Naive B cell (primary cell): ENCODE results near the gene FAIM2. TPM values are rescaled to one million over a fixed set of nuclear protein-coding genes. Genes with fewer than 3 reads are reported as not detected.
A peak's percentile ranks its signal among the peaks of the same experiment; 100 is the strongest.

ENCODE experiments used
- ATAC-seq, 2 donors: fragments of 150-1000 bp; cut with Tn5 transposase; 2 replicates each; pipeline ENCODE4 v1.10.0; 2021; ENCODE audit warnings: low read depth in 2 of 2, mild to moderate bottlenecking in 2 of 2, moderate library complexity in 2 of 2
- DNase-seq: peaks from one replicate; pipeline ENCODE4 v3.0.0; 2022
- H3K27ac Mint-ChIP-seq, 6 donors: one replicate each; pipeline ENCODE4 v1.8.0; 2020 to 2022; ENCODE audit warnings: mild to moderate bottlenecking in 6 of 6, mixed read lengths in 6 of 6, moderate library complexity in 5 of 6, inconsistent platforms in 2 of 6
- H3K27me3 Mint-ChIP-seq, 3 donors: one replicate each; pipeline ENCODE4 v1.8.0; 2021 to 2022; ENCODE audit warnings: mixed read lengths in 3 of 3, mild to moderate bottlenecking in 1 of 3
- H3K36me3 Mint-ChIP-seq, 2 donors: one replicate each; pipeline ENCODE4 v1.8.0; 2020 to 2022; ENCODE audit warnings: mixed read lengths in 2 of 2, inconsistent platforms in 1 of 2, mild to moderate bottlenecking in 1 of 2
- H3K4me1 Mint-ChIP-seq, 3 donors: one replicate each; pipeline ENCODE4 v1.8.0; 2020 to 2022; ENCODE audit warnings: mixed read lengths in 3 of 3, inconsistent platforms in 1 of 3, mild to moderate bottlenecking in 1 of 3, moderate library complexity in 1 of 3
- H3K4me3 Mint-ChIP-seq, 8 donors: one replicate each; pipeline ENCODE4 v1.8.0; 2020 to 2022; ENCODE audit warnings: mild to moderate bottlenecking in 8 of 8, mixed read lengths in 8 of 8, moderate library complexity in 8 of 8, inconsistent platforms in 2 of 8
- H3K9me3 Mint-ChIP-seq, 7 donors: one replicate each; pipeline ENCODE4 v1.8.0; 2020 to 2022; ENCODE audit warnings: mixed read lengths in 7 of 7, mild to moderate bottlenecking in 5 of 7, inconsistent platforms in 2 of 7, moderate library complexity in 1 of 7
- polyA plus RNA-seq, 6 donors: library from polyadenylated mRNA; unstranded; fragments of 300-500 nt; fragmentation: Illumina TruSeq; gene quantifications; one replicate each; pipeline ENCODE4 v1.2.3, GENCODE V29; 2021; ENCODE audit warnings: low read depth in 6 of 6

FAIM2 gene
- polyA plus RNA-seq, 6 donors from 2014 or later = not detected

DNA sequence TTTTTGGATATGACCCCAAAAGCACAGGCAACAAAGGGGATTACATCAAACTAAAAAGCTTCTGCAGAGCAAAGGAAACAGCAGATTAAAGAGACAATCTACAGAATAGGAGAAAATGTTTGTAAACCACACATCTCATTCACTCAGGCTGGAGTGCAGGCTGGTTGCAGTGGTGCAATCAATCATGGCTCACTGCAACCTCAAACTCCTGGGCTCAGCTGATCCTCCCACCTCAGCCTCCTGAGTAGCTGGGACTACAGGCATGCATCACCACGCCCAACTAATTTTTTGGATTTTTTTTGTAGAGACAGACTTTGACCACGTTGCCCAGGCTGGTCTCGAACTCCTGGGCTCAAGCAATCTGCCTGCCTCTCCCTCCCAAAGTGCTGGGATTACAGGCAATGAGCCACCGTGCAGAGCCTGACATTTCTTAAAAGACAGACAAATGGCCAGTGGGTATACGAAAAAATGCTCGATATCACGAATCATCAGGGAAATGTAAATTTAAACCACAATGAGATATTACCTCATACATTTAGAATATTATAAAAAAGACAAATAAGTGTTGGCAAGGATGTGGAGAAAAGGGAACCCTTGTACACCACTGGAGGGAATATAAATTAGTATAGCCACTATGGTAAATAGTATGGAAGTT is 85.3 kb downstream of the FAIM2 start:
- Mint-ChIP-seq H3K27me3 (no peaks in the 10 kb centered on the region), H3K4me1 (peaks cover 10 to 23% (median 15%) of the 10 kb centered on the region in 3 donors), H3K36me3 (peaks cover 5 to 7% of the 10 kb centered on the region in 2 donors), H3K27ac (peak overlapping the region in 1 of 6 donors; percentile 76), H3K9me3 (no peaks in the 10 kb centered on the region), H3K4me3 (no peak overlapping the region)
- ATAC-seq (no peak), DNase-seq (no peak)

Other genes starting within 250 kb of the FAIM2 start
- gene FMNL3, start 196.5 kb downstream of the FAIM2 start, polyA plus RNA-seq = 10 to 100 TPM in 4 of 6 donors, 1 to 10 TPM in 2; 1.6 to 18.3 (median 15.2) TPM
- gene TMBIM6, start 162.3 kb downstream of the FAIM2 start, polyA plus RNA-seq = 1,000 to 10,000 TPM in 1 of 6 donors, 100 to 1,000 TPM in 5; 740 to 1,714 (median 822) TPM
- gene NCKAP5L, start 75.5 kb downstream of the FAIM2 start, polyA plus RNA-seq = 1 to 10 TPM in 3 of 6 donors, under 1 TPM in 2, not detected in 1; 0.70 to 4.0 (median 1.2) TPM
- 10 to 100 TPM in 1 of 6 donors, 1 to 10 TPM in 5; 7.2 to 10.7 (median 9.0) TPM for gene BCDIN3D, start 60.8 kb downstream of the FAIM2 start, polyA plus RNA-seq
- gene AQP2, start 46.8 kb upstream of the FAIM2 start, polyA plus RNA-seq = not detected
- gene AQP5, start 58.0 kb upstream of the FAIM2 start, polyA plus RNA-seq = not detected
- not detected for gene AQP6, start 69.0 kb upstream of the FAIM2 start, polyA plus RNA-seq
- 1 to 10 TPM in 5 of 6 donors, not detected in 1; 4.7 to 9.0 (median 8.7) TPM for gene RACGAP1, start 121.6 kb upstream of the FAIM2 start, polyA plus RNA-seq
- not detected for gene ASIC1, start 153.7 kb upstream of the FAIM2 start, polyA plus RNA-seq
- gene SMARCD1, start 181.4 kb upstream of the FAIM2 start, polyA plus RNA-seq = 10 to 100 TPM; 13.1 to 28.1 (median 21.0) TPM
- not detected for gene GPD1, start 200.1 kb upstream of the FAIM2 start, polyA plus RNA-seq
- gene COX14, start 208.3 kb upstream of the FAIM2 start, polyA plus RNA-seq = 100 to 1,000 TPM; 171 to 225 (median 208) TPM